ENCODE measurements around the gene TBC1D28.
"Not testable (repeated sequence)": the region's sequence is repeated elsewhere in the genome, so short reads cannot be mapped to it uniquely, and the experiment has no call there.

TBC1D28 gene

GRCh38 chr17:18626152-18626870, 17.9 kb downstream of the TBC1D28 start:
- no peak for DNase-seq (ENCODE audit: low read depth)
- TF ChIP-seq CTCF (conservative IDR thresholded peaks at IDR 0.05; ENCODE audit: low read length), result no peak
- no peak overlapping the region for H3K4me3 ChIP-seq (ENCODE audit: low read length)

DNA sequence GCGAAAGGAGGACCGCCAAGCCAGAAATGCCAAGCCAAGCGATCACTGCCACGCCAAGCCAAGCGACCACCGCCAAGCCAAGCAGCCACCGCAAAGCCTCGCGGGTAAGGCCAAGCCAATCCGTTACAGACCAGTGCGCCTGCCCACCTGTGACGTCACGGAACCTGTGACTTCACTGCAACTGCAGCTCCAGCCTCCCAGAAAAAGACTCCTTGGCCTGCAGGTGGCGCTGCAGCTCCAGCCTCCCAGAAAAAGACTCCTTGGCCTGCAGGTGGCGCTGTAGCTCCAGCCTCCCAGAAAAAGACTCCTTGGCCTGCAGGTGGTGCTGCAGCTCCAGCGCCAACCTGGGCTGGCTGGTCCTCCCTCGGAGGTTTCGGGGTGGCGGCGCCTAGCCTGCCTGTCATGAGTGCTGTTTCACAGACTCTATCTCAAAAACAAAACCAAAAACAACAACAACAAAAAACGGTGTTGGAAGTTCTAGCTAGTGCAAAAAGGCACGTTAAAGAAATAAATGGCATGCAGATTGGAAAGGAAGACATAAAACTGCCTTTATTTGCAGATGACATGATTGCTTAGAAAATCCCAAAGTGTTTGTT, 18.6 kb downstream of the TBC1D28 start:
- H3K4me3 ChIP-seq (ENCODE audit: low read length), result peak overlapping the region; percentile 68
- peak; percentile 80 for DNase-seq (ENCODE audit: low read depth)
- peak; percentile 89 for TF ChIP-seq CTCF (conservative IDR thresholded peaks at IDR 0.05; ENCODE audit: low read length)

- peak; percentile 2 for DNase-seq (ENCODE audit: low read depth)
- peak overlapping the region; percentile 68 for H3K4me3 ChIP-seq (ENCODE audit: low read length)
These were observed 19.2 kb downstream of the TBC1D28 start for GRCh38 chr17:18624862-18625501.

DNA sequence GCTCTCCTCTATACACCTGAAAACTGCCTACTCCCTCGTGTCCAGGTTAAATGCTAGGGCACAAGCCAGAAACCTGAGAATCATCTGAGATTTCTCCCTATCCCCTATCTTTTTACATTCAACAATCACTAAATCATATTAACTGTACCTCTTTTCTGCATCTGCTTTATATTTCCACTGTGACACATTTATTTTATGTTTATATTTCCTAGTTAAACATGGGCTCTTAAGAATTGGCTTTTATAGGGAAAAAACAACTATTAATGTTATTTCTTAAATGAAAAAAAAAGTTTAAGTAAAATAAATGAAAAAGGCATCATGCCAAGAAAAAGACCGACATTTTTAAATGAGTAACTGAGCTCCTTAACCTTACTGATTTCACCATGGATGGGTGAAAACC, 26.6 kb downstream of the TBC1D28 start:
- H3K4me3 ChIP-seq (ENCODE audit: low read length); DNase-seq (ENCODE audit: low read depth): not testable (repeated sequence)

DNA sequence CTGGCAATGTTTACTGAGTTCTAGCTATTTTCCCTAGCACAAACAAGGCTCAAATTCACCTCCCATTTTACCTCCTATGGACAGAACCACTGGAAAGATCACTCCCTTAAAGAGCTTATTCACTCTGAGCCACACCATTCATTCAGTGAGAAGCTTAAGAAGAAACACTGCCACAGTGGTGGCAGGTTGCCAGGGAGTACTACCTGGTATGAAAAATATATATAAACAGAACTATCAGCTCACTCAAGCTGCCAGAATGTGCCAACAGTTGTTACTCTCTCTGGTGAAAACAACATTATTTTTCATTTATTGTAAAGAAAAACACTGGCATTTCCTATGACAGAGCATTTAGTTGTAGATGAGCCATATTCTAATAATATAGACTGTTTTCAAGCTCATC, 31.2 kb downstream of the TBC1D28 start:
- DNase-seq (ENCODE audit: low read depth); H3K4me3 ChIP-seq (ENCODE audit: low read length): not testable (repeated sequence)

DNA sequence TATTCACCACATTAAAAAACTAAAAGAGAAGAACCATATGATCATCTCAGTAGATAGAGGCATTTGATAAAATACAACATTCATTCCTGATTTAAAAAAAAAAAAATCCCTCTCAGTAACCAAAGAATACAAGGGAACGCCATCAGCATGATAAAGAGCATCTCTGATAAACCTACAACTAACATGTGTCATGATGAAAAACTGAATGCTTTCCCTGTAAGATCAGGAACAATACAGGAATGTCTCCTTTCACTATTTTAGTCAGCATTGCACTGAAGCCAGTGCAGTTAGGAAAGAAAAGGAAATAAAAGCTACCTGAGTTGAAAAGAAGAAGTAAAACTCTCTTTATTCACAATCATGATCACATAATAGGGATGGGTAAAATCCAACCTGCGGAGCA, 51.1 kb downstream of the TBC1D28 start:
- not testable (repeated sequence) for DNase-seq (ENCODE audit: low read depth); H3K4me3 ChIP-seq (ENCODE audit: low read length)
